ENCODE data around the gene ATAD3A. TPM values are rescaled to one million over a fixed set of nuclear protein-coding genes. Genes with fewer than 3 reads are reported as not detected.

Gene ATAD3A
- total and polyA plus RNA-seq, 2 experiments from 2014 or later, result 36.5 to 80.3 TPM

DNA sequence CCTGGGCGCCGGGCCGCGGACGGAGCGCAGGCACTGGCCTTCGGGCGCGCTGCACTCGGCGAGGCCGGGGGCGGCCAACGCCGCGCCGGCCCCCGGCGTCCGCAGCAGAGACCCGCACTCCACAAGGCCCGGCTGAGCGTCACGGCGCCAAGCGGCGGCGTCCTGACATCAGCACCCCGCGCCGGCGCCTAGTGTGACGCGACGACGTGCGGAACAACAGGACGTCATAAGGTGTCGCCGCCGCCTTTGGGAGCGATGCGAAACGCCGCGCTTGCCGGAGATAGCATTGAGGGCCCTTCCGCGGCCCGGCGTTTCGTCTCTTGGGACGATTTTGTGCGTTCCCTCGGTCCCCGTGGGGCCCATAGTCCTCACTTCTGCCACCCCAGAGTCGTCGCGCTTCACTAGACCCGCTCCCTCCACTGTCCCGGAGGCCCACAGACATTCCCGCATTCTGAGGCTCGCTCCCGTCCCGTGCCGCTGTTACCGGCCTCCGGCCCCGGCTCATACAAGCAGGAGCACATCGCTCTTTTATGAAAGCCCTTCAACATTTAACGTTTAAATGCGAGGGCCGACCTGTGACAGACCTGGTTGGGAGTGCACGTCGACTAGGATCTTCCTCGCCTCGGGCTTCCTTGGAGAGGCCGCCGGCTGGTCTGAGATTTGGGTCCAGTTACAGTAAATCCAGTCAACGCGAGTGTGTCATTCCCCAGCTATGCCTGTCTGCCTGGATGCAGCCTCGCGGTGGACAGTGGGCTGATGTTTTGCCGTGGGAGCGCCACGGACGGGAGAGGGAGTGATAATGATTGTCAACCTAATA is 63.0 kb downstream of the ATAD3A start, which contains the start of gene SSU72:
Gene SSU72 (minus strand): TSS at position 143 of the 817 bp plus-strand sequence. CDS start 306 bp downstream, outside the sequence.
- no peak for TF ChIP-seq JUNB (IDR thresholded peaks at IDR 0.05; ENCODE audit: unreplicated experiment)
- TF ChIP-seq ZNF114 (CRISPR knock-in tag; IDR thresholded peaks at IDR 0.05), result no peak
- no peak for TF ChIP-seq EZH2phosphoT487 (IDR thresholded peaks at IDR 0.05; ENCODE audit: unreplicated experiment)
- TF ChIP-seq, protein P1, sequence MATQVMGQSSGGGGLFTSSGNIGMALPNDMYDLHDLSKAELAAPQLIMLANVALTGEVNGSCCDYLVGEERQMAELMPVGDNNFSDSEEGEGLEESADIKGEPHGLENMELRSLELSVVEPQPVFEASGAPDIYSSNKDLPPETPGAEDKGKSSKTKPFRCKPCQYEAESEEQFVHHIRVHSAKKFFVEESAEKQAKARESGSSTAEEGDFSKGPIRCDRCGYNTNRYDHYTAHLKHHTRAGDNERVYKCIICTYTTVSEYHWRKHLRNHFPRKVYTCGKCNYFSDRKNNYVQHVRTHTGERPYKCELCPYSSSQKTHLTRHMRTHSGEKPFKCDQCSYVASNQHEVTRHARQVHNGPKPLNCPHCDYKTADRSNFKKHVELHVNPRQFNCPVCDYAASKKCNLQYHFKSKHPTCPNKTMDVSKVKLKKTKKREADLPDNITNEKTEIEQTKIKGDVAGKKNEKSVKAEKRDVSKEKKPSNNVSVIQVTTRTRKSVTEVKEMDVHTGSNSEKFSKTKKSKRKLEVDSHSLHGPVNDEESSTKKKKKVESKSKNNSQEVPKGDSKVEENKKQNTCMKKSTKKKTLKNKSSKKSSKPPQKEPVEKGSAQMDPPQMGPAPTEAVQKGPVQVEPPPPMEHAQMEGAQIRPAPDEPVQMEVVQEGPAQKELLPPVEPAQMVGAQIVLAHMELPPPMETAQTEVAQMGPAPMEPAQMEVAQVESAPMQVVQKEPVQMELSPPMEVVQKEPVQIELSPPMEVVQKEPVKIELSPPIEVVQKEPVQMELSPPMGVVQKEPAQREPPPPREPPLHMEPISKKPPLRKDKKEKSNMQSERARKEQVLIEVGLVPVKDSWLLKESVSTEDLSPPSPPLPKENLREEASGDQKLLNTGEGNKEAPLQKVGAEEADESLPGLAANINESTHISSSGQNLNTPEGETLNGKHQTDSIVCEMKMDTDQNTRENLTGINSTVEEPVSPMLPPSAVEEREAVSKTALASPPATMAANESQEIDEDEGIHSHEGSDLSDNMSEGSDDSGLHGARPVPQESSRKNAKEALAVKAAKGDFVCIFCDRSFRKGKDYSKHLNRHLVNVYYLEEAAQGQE (IDR thresholded peaks at IDR 0.05; ENCODE audit: unreplicated experiment), result no peak
- peak; percentile 100 for TF ChIP-seq CREB1 (CRISPR knock-in tag; IDR thresholded peaks at IDR 0.05; ENCODE audit: low read depth)
- TF ChIP-seq, protein P2, sequence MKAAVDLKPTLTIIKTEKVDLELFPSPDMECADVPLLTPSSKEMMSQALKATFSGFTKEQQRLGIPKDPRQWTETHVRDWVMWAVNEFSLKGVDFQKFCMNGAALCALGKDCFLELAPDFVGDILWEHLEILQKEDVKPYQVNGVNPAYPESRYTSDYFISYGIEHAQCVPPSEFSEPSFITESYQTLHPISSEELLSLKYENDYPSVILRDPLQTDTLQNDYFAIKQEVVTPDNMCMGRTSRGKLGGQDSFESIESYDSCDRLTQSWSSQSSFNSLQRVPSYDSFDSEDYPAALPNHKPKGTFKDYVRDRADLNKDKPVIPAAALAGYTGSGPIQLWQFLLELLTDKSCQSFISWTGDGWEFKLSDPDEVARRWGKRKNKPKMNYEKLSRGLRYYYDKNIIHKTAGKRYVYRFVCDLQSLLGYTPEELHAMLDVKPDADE (IDR thresholded peaks at IDR 0.05), result peak; percentile 84
- TF ChIP-seq ZNF331 (CRISPR knock-in tag; IDR thresholded peaks at IDR 0.05; ENCODE audit: low read depth), result no peak
- no peak for TF ChIP-seq NANOG (IDR thresholded peaks at IDR 0.05; ENCODE audit: borderline replicate concordance)
- TF ChIP-seq, protein P3, sequence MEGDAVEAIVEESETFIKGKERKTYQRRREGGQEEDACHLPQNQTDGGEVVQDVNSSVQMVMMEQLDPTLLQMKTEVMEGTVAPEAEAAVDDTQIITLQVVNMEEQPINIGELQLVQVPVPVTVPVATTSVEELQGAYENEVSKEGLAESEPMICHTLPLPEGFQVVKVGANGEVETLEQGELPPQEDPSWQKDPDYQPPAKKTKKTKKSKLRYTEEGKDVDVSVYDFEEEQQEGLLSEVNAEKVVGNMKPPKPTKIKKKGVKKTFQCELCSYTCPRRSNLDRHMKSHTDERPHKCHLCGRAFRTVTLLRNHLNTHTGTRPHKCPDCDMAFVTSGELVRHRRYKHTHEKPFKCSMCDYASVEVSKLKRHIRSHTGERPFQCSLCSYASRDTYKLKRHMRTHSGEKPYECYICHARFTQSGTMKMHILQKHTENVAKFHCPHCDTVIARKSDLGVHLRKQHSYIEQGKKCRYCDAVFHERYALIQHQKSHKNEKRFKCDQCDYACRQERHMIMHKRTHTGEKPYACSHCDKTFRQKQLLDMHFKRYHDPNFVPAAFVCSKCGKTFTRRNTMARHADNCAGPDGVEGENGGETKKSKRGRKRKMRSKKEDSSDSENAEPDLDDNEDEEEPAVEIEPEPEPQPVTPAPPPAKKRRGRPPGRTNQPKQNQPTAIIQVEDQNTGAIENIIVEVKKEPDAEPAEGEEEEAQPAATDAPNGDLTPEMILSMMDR (conservative IDR thresholded peaks at IDR 0.05; ENCODE audit: low read depth in 2 of 2), result no peak
- TF ChIP-seq POLR2AphosphoS5 (IDR thresholded peaks at IDR 0.05; ENCODE audit: low read depth), result peak; percentile 88
- TF ChIP-seq EZH2 (IDR thresholded peaks at IDR 0.05; ENCODE audit: low read depth, unreplicated experiment), result no peak
- TF ChIP-seq, protein P4, sequence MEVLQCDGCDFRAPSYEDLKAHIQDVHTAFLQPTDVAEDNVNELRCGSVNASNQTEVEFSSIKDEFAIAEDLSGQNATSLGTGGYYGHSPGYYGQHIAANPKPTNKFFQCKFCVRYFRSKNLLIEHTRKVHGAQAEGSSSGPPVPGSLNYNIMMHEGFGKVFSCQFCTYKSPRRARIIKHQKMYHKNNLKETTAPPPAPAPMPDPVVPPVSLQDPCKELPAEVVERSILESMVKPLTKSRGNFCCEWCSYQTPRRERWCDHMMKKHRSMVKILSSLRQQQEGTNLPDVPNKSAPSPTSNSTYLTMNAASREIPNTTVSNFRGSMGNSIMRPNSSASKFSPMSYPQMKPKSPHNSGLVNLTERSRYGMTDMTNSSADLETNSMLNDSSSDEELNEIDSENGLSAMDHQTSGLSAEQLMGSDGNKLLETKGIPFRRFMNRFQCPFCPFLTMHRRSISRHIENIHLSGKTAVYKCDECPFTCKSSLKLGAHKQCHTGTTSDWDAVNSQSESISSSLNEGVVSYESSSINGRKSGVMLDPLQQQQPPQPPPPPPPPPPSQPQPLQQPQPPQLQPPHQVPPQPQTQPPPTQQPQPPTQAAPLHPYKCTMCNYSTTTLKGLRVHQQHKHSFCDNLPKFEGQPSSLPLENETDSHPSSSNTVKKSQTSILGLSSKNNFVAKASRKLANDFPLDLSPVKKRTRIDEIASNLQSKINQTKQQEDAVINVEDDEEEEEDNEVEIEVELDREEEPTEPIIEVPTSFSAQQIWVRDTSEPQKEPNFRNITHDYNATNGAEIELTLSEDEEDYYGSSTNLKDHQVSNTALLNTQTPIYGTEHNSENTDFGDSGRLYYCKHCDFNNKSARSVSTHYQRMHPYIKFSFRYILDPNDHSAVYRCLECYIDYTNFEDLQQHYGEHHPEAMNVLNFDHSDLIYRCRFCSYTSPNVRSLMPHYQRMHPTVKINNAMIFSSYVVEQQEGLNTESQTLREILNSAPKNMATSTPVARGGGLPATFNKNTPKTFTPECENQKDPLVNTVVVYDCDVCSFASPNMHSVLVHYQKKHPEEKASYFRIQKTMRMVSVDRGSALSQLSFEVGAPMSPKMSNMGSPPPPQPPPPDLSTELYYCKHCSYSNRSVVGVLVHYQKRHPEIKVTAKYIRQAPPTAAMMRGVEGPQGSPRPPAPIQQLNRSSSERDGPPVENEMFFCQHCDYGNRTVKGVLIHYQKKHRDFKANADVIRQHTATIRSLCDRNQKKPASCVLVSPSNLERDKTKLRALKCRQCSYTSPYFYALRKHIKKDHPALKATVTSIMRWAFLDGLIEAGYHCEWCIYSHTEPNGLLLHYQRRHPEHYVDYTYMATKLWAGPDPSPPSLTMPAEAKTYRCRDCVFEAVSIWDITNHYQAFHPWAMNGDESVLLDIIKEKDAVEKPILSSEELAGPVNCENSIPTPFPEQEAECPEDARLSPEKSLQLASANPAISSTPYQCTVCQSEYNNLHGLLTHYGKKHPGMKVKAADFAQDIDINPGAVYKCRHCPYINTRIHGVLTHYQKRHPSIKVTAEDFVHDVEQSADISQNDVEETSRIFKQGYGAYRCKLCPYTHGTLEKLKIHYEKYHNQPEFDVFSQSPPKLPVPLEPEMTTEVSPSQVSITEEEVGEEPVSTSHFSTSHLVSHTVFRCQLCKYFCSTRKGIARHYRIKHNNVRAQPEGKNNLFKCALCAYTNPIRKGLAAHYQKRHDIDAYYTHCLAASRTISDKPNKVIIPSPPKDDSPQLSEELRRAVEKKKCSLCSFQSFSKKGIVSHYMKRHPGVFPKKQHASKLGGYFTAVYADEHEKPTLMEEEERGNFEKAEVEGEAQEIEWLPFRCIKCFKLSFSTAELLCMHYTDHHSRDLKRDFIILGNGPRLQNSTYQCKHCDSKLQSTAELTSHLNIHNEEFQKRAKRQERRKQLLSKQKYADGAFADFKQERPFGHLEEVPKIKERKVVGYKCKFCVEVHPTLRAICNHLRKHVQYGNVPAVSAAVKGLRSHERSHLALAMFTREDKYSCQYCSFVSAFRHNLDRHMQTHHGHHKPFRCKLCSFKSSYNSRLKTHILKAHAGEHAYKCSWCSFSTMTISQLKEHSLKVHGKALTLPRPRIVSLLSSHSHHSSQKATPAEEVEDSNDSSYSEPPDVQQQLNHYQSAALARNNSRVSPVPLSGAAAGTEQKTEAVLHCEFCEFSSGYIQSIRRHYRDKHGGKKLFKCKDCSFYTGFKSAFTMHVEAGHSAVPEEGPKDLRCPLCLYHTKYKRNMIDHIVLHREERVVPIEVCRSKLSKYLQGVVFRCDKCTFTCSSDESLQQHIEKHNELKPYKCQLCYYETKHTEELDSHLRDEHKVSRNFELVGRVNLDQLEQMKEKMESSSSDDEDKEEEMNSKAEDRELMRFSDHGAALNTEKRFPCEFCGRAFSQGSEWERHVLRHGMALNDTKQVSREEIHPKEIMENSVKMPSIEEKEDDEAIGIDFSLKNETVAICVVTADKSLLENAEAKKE (CRISPR knock-in tag; IDR thresholded peaks at IDR 0.05), result no peak
- no peak for TF ChIP-seq STAT1 (IDR thresholded peaks at IDR 0.05; ENCODE audit: unreplicated experiment)
- H3K9me2 ChIP-seq (ENCODE audit: insufficient read depth), result 0 out of 2 replicates have a peak, but pooled peaks cover 3% of the 10 kb centered on the region
- H3K36me3 ChIP-seq (ENCODE audit: insufficient read depth), result peaks cover 4% of the 10 kb centered on the region; the same call in 1 of the 2 replicates
- Mint-ChIP-seq H3K27me3 (ENCODE audit: insufficient read depth, low read depth, poor library complexity) (peaks cover 20% of the 10 kb centered on the region), H3K9me3 (peaks cover 6% of the 10 kb centered on the region; the same call in 1 of the 3 replicates), H3K4me1 (peaks cover 9% of the 10 kb centered on the region), H3K27ac (peak within 1 kb of the TSS; percentile 99), H3K36me3 (ENCODE audit: low read depth) (peaks cover 32% of the 10 kb centered on the region), H3K4me3 (peak within 1 kb of the TSS; percentile 99)
- H3K27ac ChIP-seq (ENCODE audit: low read depth), result peak within 1 kb of the TSS; percentile 97
- H3F3A ChIP-seq (replicated peaks; ENCODE audit: low read depth), result peaks cover 14% of the 10 kb centered on the region; the same call in 1 of the 2 replicates
- DNase-seq (ENCODE audit: low spot score) (peak; percentile 95), ATAC-seq (peak; percentile 62)
- H3K4me3 ChIP-seq, result peak within 1 kb of the TSS; percentile 73
- peak within 1 kb of the TSS; percentile 98 for H2AFZ ChIP-seq
- no peaks in the 10 kb centered on the region for H3K4me1 ChIP-seq (ENCODE audit: insufficient read depth)
- H3K4me2 ChIP-seq, result peak within 1 kb of the TSS; percentile 98
- H3K27me3 ChIP-seq (ENCODE audit: insufficient read depth), result no peaks in the 10 kb centered on the region
- H4K20me1 ChIP-seq (replicated peaks; ENCODE audit: insufficient read depth), result peaks cover 18% of the 10 kb centered on the region
- H3K79me2 ChIP-seq (replicated peaks; ENCODE audit: insufficient read depth), result peaks cover 44% of the 10 kb centered on the region

All from GM23338 (cell line).